Mesodermal cell (in vitro differentiated cells): ENCODE measurements around the gene NPIPA5.
"Not testable (repeated sequence)": the region's sequence is repeated elsewhere in the genome, so short reads cannot be mapped to it uniquely, and the experiment has no call there.

Experiments used
- H3K27ac ChIP-seq: 2 replicates; pipeline ENCODE4 v1.7.0; 2013; ENCODE audit warnings: mild to moderate bottlenecking, low read depth, low read length, moderate library complexity; ENCODE audit not compliant: severe bottlenecking
- H3K36me3 ChIP-seq: 2 replicates; pipeline ENCODE4 v1.7.1; 2013; ENCODE audit warnings: mild to moderate bottlenecking, low read length, moderate library complexity; ENCODE audit not compliant: control insufficient read depth, insufficient read depth
- H3K4me1 ChIP-seq: one replicate; pipeline ENCODE4 v1.7.1; 2013; ENCODE audit warnings: mild to moderate bottlenecking, low read length; ENCODE audit not compliant: insufficient read depth, control insufficient read depth, poor library complexity, severe bottlenecking
- H3K4me3 ChIP-seq: 2 replicates; pipeline ENCODE4 v1.7.0; 2013; ENCODE audit warnings: low read length, control low read depth, mild to moderate bottlenecking; ENCODE audit not compliant: insufficient read depth, poor library complexity, severe bottlenecking; ENCODE audit errors: extremely low read depth
- H3K9me3 ChIP-seq: 2 replicates; pipeline ENCODE4 v1.7.1; 2013; ENCODE audit warnings: mild to moderate bottlenecking, low read length, moderate library complexity; ENCODE audit not compliant: control insufficient read depth
- WGBS, 2 experiments: methylation state at CpG; one replicate each; pipeline ENCODE4 v1.1.5; 2013; ENCODE audit warnings: missing lambda C conversion rate in 2 of 2; ENCODE audit not compliant: insufficient coverage in 2 of 2; 5-methylcytosine and 5-hydroxymethylcytosine counted together

Gene NPIPA5

GRCh38 chr16:15337974-15338605 lies 40.0 kb downstream of the NPIPA5 start:
- H3K4me1 ChIP-seq, H3K4me3 ChIP-seq, H3K27ac ChIP-seq, H3K9me3 ChIP-seq, H3K36me3 ChIP-seq: not testable (repeated sequence)
- no CpG with 5 or more reads among the region's 7 CpGs for WGBS, 2 experiments

DNA sequence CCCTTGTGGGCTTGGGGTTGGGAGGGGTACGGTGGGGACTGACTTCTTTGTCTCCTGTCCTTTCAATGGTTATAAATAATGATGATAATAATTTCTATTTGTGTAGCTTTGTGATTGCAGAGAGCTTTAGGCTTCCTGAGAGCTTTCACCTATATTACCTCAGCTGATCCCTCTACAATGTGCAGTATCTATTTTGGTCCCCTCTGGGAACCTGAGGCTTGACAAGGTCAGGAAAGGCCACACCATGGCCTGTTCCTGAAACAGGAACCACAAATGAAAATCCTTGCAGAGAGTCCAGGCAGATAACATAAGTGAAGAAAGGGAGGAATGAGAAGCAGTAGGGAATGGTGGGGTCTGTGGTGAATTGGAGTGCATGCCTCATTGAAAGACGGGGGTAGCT lies 42.5 kb downstream of the NPIPA5 start:
- not testable (repeated sequence) for H3K27ac ChIP-seq, H3K9me3 ChIP-seq, H3K4me3 ChIP-seq, H3K36me3 ChIP-seq, H3K4me1 ChIP-seq
- no CpG with 5 or more reads among the region's 2 CpGs for WGBS, 2 experiments

DNA sequence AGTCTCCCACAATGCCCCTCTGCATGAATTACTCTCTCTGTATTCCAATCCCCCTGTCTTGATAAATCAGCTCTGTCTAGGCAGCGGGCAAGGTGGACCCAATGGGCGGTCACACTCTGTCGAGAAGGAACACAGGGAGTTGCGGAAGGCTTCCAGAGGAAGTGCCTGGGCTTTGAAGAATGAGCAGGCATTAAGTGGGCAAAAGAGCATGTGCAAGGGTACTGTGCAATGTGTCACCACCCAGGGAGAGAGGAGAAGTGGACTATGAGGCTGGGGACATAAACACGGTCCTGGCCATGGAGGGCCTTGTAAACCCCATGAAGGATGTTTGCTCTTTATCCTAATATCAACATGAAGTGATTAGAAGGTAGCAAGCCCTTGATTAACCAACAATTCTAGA lies 44.1 kb downstream of the NPIPA5 start:
- H3K4me3 ChIP-seq, H3K4me1 ChIP-seq, H3K36me3 ChIP-seq, H3K27ac ChIP-seq, H3K9me3 ChIP-seq: not testable (repeated sequence)
- WGBS, 2 experiments = 88% methylated on average over 1 of the region's 5 CpGs; no CpG with 5 or more reads in 1 of the 2 experiments

DNA sequence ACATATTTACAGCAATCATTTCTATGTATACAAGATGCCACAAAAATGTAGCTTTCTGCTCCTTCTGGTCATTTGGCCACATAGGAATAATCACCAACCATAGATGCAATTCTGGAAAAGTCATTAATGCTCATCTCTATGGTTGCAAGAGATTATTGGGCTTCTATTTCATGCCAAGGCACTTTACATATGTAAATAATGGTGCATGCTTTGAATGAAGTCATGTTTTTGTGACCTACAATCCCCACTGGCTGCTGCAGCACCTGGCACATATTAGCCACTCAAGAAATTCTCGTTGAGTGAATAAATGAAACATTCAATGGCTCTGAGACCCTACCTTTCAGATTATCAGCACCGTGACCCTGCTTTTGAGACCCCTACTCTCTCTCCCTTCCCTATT lies 47.1 kb downstream of the NPIPA5 start:
- H3K4me3 ChIP-seq, H3K9me3 ChIP-seq, H3K4me1 ChIP-seq, H3K36me3 ChIP-seq, H3K27ac ChIP-seq: not testable (repeated sequence)
- WGBS, 2 experiments = no CpG with 5 or more reads among the region's 2 CpGs

DNA sequence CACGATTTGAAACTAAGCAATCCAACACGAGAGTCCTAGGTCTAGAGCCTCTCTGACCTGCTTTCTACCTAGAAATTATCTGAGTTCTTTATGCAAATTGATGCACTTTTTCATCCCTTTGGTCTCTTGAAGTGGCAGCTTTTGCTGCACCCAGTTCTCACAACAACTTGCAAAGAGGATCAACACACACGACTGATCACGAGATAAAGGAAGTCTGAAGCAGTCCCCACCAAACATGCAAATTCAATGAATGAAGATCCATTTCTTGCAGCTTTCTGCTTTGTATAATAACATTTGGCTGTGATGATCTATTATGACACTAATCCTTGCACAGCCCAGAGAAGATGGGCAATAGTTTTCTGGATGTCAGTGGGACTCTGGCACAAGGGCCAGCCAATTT lies 53.1 kb downstream of the NPIPA5 start:
- H3K4me1 ChIP-seq, H3K4me3 ChIP-seq, H3K9me3 ChIP-seq, H3K27ac ChIP-seq, H3K36me3 ChIP-seq: not testable (repeated sequence)
- no CpG with 5 or more reads among the region's 4 CpGs for WGBS, 2 experiments

DNA sequence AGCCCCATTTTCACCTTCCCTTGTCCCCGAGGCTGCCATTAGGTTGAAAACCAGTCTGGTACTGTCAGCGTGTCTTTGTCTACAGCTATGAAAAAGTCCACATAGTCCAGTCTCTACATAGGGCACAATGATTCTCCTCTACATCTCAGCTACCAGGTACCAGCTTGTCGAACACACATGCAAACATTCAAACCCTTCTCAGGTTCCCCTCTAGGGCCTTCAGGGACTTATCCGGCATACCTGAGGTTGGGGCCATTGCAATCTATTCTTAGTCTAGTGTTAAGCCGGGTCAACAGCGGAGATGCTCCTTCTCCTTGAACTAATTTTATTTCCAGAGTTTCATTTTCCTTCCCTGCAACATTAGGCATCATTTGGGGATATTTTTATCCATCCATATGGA lies 54.7 kb downstream of the NPIPA5 start:
- WGBS, 2 experiments = no CpG with 5 or more reads among the region's 6 CpGs
- not testable (repeated sequence) for H3K9me3 ChIP-seq

DNA sequence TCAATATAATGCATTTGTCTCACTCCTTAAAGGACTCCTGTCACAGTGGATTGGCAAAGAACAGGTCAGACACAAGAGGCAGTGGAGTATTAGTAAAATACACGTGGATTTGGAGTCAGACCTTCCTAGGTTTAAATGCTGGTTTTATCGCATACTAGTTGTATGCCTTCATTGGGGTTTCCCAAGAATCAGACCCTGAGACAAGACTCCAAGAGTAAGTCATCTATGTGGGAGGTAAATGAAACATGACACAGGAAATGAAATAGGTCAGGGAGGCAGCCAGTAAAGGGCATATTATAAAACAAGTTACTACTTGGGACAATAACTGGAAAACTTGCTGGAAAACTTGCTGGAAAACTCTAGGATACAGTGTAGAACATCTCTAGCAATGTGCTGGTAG lies 56.9 kb downstream of the NPIPA5 start:
- not testable (repeated sequence) for H3K4me1 ChIP-seq, H3K4me3 ChIP-seq, H3K27ac ChIP-seq, H3K9me3 ChIP-seq, H3K36me3 ChIP-seq
- no CpG with 5 or more reads among the region's 2 CpGs for WGBS, 2 experiments

More for the DNA sequence above, 54.7 kb downstream of the NPIPA5 start:
- H3K4me1 ChIP-seq, H3K27ac ChIP-seq, H3K4me3 ChIP-seq, H3K36me3 ChIP-seq: not testable (repeated sequence)

GRCh38 chr16:15314562-15314961 lies 63.5 kb downstream of the NPIPA5 start:
- H3K4me1 ChIP-seq, H3K27ac ChIP-seq, H3K9me3 ChIP-seq, H3K36me3 ChIP-seq, H3K4me3 ChIP-seq: not testable (repeated sequence)
- WGBS, 2 experiments = 80% methylated on average over 1 of the region's 1 CpG; no CpG with 5 or more reads in 1 of the 2 experiments
